HepG2 (cell line): Measurements from ENCODE around the gene DRAXIN.

Source experiments
- CTCF ChIP-seq: sonication (generic); formaldehyde crosslinking; IDR thresholded peaks from 2 replicates; pipeline ENCODE4 v1.5.0; 2020; ENCODE audit warnings: mild to moderate bottlenecking, missing genetic modification reagents, moderate library complexity
- YEATS2 ChIP-seq: sonication (generic); formaldehyde crosslinking; IDR thresholded peaks from 2 replicates; pipeline ENCODE4 v1.4.0; 2020; ENCODE audit warnings: missing genetic modification reagents, borderline replicate concordance

DNA sequence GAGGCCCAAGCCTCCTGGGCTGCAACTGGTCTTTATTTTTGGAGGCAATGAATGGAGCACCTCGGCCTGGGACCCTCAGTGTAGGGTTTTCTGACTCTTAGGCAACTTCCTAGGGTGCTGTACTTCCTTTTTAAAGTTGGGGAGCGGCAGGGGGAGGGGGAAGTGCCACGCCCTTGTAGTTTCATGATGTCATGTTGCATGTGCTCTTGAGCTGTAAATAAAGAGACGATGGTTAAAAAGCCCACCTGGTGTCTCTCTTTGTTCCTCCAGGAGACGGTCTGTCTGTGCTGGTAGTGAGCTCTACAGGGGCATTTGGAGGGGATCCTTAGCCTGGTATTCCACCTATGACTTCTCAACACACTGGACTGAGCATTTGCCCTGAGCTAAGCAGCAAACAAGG, 34.1 kb downstream of the DRAXIN start:
- TF ChIP-seq YEATS2 (CRISPR knock-in tag): no peak
- no peak for TF ChIP-seq CTCF (CRISPR knock-in tag)
